ENCODE results near the gene FOLR3.
A peak's percentile ranks its signal among the peaks of the same experiment; 100 is the strongest.

GRCh38 chr11:72102946-72103753 is 32.4 kb upstream of the FOLR3 start, which contains the start of gene LAMTOR1:
- peak; percentile 42 for TF ChIP-seq CTCF (IDR thresholded peaks at IDR 0.05; ENCODE audit: insufficient read depth, low read depth, low read length)
- TF ChIP-seq EZH2 (IDR thresholded peaks at IDR 0.05; ENCODE audit: insufficient read depth, low read length) = no peak

All from astrocyte (in vitro differentiated cells and primary cell).